Epithelial cell of proximal tubule (primary cell): ENCODE results near the gene HARBI1. TPM values are rescaled to one million over a fixed set of nuclear protein-coding genes. Genes with fewer than 3 reads are reported as not detected.

Experiments used
- DNase-seq: peaks from one replicate; pipeline ENCODE4 v3.0.0-alpha.2; 2011; ENCODE audit warnings: low read depth
- H3K4me3 ChIP-seq: 2 replicates; pipeline ENCODE4 v1.5.1; 2011; ENCODE audit warnings: low read depth, mild to moderate bottlenecking, low read length
- total RNA-seq: library from RNA; depleted of rRNA; stranded (reverse); fragments of >200 nt; gene quantifications from 2 replicates; pipeline ENCODE4 v1.2.3, GENCODE V29; 2015
- TF ChIP-seq, protein P1 (sequence below): conservative IDR thresholded peaks from 2 replicates; pipeline ENCODE4 v1.5.1; 2012; ENCODE audit warnings: low read depth, mild to moderate bottlenecking, low read length

HARBI1 gene
- total RNA-seq, 1 donor from 2014 or later = 1.6 TPM

DNA sequence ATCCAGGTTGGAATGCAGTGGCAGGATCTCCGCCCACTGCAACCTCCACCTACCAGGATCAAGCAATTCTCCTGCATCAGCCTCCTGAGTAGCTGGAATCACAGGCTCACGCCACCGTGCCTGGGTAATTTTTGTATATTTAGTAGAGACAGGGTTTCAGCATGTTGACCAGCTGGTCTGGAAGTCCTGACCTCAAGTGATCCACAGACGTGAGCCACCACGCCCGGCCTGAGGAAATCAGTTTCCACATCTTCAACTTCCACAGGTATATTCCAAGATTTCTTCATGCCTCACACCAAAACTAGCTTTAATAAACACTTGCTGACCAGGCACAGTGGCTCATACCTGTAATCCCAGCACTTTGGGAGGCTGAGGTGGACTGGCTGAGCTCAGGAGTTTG, 7.6 kb downstream of the HARBI1 start:
- no peak for DNase-seq
- no peak overlapping the region for H3K4me3 ChIP-seq
- TF ChIP-seq, protein P1, sequence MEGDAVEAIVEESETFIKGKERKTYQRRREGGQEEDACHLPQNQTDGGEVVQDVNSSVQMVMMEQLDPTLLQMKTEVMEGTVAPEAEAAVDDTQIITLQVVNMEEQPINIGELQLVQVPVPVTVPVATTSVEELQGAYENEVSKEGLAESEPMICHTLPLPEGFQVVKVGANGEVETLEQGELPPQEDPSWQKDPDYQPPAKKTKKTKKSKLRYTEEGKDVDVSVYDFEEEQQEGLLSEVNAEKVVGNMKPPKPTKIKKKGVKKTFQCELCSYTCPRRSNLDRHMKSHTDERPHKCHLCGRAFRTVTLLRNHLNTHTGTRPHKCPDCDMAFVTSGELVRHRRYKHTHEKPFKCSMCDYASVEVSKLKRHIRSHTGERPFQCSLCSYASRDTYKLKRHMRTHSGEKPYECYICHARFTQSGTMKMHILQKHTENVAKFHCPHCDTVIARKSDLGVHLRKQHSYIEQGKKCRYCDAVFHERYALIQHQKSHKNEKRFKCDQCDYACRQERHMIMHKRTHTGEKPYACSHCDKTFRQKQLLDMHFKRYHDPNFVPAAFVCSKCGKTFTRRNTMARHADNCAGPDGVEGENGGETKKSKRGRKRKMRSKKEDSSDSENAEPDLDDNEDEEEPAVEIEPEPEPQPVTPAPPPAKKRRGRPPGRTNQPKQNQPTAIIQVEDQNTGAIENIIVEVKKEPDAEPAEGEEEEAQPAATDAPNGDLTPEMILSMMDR = no peak

DNA sequence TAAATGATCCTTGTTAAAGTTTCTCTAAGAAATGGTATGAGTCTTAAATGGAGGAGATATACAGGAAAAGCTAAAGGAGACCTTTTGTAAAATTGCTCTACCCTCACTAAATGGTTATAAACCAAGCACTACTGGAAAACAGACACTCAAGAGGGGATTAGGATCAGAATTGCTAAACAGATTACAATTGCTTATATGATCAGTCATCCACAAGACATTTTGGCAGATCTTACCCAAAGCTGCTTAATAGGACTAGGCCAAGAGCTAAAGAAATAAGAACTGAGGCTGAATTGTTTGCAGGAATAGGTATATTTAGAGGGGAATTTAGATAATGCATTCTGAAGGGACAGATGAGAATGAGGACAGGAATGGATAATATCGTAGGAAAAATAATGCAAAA, 9.5 kb downstream of the HARBI1 start:
- no peak for DNase-seq
- TF ChIP-seq, protein P1 = no peak
- H3K4me3 ChIP-seq = no peak overlapping the region

DNA sequence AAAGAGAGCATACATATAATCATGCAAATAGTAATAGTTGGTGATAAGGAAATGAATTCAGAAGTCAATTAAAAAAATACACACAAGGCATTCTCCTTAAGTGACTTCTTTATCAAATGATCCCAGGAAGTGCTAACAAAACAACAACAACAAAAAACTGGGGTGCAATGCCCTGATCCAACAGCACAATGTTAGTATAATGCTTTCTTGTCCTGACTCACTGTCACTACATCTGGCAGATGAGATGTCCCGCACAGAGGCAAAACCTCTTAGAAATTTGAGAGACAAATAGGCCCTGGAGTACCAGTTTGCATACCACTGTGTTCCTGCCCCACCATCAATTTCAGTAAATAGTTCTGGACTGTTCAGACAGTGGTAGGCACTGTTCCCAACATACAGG, 12.2 kb downstream of the HARBI1 start:
- no peak overlapping the region for H3K4me3 ChIP-seq
- DNase-seq = no peak
- TF ChIP-seq, protein P1 = no peak

- TF ChIP-seq, protein P1 = no peak
- H3K4me3 ChIP-seq = no peak overlapping the region
- no peak for DNase-seq
These were observed 13.2 kb downstream of the HARBI1 start for GRCh38 chr11:46603704-46604308.

DNA sequence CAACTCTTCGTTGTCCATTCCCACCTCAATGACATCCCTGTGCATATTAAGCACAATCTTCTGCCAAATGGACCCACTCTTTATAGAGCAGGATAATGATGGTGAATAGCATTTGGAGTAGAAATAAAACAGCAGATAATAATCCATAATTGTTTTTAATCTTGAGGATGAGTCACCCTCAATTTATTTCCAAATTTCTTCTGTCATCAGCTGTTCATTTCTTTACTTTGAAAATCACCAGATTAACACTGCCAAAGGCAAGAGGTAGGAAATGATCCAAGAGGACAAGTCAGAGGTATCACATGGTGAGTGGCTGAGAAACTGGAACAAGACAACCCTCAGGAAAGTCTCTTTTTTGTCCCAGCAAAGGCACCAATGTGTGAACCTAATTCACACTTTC, 15.9 kb downstream of the HARBI1 start:
- no peak for DNase-seq
- H3K4me3 ChIP-seq = no peak overlapping the region
- TF ChIP-seq, protein P1 = no peak

- TF ChIP-seq, protein P1 = no peak
- DNase-seq = no peak
- no peak overlapping the region for H3K4me3 ChIP-seq
These were observed 16.6 kb downstream of the HARBI1 start for GRCh38 chr11:46600194-46600960.
